WI38 (cell line): ENCODE data around the gene HEXA.

Source experiments
- H3K4me3 ChIP-seq: 2 replicates; pipeline ENCODE4 v1.5.1; 2011; ENCODE audit warnings: low read depth, mild to moderate bottlenecking, control low read depth, low read length
- TF ChIP-seq, protein P1 (sequence below): IDR thresholded peaks from 2 replicates; pipeline ENCODE4 v1.5.1; 2012; ENCODE audit warnings: low read depth, mild to moderate bottlenecking, control low read depth, low read length

HEXA gene

DNA sequence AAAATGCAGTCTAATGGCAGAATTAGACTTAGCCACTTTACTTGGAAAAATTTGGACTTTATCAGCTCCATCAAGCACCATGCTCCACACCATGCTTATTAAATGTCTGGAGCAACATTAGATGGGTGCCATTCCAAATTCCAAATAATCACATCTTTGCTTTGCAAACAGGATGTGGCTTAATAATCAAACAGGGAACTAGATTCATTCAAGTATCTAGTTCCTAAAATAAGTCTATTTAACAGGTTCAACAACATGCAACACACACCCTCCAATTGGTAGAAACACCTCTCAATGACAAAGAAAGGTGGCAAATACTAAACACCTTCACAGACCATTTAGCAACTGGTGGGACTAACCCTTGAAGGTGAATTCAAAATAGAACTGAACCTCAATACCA lies 3.5 kb downstream of the HEXA start:
- H3K4me3 ChIP-seq: no peak overlapping the region
- TF ChIP-seq, protein P1, sequence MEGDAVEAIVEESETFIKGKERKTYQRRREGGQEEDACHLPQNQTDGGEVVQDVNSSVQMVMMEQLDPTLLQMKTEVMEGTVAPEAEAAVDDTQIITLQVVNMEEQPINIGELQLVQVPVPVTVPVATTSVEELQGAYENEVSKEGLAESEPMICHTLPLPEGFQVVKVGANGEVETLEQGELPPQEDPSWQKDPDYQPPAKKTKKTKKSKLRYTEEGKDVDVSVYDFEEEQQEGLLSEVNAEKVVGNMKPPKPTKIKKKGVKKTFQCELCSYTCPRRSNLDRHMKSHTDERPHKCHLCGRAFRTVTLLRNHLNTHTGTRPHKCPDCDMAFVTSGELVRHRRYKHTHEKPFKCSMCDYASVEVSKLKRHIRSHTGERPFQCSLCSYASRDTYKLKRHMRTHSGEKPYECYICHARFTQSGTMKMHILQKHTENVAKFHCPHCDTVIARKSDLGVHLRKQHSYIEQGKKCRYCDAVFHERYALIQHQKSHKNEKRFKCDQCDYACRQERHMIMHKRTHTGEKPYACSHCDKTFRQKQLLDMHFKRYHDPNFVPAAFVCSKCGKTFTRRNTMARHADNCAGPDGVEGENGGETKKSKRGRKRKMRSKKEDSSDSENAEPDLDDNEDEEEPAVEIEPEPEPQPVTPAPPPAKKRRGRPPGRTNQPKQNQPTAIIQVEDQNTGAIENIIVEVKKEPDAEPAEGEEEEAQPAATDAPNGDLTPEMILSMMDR: no peak

DNA sequence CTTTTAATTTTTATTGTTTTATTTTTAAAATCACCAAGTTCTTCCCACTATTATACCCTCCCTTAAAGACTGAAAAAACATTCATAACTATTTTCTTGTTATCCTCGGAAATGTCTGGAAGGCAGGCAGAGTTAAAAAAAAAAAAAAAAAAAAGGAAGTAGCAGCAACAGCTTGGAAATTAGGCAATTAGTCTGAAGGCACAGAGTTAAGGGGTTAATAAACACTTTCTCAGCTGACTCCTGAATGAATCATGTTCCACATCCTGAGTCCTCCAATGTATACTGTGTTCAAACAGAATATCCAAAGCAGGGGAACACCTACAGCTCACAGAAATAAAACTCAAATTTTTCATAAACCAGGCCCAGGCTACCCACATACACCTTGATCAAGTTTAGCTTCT lies 5.8 kb downstream of the HEXA start:
- H3K4me3 ChIP-seq: no peak overlapping the region
- TF ChIP-seq, protein P1: no peak

DNA sequence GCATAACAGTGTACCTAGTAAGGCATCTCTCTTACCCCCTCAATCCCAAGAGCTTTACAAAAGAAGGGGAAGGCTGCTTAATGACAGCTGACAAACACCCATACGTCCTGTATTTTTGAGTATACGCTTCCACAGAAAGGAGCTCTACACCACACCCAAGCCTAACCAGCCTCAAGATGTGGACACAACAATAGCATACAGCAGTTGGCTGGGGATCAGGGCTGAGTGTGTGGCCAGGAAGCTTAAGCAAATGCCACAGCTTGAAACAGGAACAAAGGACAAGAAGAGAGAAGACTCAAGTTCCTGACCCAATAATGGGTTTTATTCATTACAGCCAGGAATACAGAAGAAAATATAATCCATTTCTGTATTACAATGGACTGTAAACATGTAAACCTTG lies 6.9 kb downstream of the HEXA start:
- H3K4me3 ChIP-seq: no peak overlapping the region
- TF ChIP-seq, protein P1: no peak

DNA sequence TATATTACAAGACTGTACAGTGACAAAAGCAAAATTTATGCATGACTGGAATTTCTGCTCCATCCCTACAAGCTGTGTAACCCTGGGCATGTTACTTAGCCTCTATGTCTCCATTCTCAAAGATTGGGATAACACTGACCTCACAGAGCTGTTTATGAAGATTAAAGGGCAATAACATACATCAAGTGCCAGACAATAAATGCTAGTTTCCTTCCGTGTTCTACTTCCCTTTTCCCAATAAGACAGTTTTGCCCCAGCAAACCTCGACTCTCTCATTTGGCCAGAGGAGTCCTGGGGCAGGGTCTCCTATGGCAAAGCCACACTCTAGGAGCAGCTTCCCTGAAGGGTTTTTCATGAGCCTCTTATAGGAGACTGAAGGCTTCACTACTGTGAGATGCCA lies 7.5 kb downstream of the HEXA start:
- TF ChIP-seq, protein P1: no peak
- H3K4me3 ChIP-seq: no peak overlapping the region

DNA sequence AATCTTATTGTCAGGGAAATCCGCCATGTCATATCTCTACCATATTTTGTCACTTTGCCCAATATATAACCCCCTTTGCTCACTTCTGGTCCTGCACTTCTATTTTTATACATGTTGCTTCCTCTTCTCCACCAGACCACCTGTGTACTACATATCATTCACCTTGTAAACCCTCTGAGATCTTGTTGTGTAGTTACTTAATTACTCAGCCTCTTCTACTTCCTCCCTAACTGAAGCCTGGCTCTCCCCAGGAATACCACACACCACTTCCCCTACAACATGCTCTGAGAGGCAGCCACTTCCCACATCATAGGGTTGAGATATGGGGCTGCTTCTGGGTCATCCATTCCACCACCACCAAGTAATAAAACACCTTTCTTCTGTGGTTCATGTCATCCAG lies 10.0 kb downstream of the HEXA start:
- no peak overlapping the region for H3K4me3 ChIP-seq
- TF ChIP-seq, protein P1: no peak

DNA sequence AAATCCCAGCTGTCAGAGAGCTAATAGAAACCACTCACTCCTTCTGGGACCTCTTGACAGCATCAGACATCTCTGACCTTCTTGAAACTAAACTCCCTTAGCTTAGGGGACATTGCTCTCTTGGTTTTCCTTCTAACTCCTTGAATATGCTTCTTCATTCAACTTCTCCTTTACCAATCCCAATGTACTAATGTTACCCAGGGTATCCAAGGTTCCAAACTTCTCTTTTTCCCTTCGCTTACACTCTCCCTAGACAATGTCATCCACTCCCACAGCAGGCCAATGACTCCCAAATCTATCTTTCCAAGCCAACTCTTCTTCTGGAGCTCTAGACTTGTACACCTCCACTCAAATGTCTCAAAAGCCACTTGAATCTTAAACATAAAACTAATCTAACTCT lies 14.6 kb downstream of the HEXA start:
- H3K4me3 ChIP-seq: no peak overlapping the region
- TF ChIP-seq, protein P1: no peak

DNA sequence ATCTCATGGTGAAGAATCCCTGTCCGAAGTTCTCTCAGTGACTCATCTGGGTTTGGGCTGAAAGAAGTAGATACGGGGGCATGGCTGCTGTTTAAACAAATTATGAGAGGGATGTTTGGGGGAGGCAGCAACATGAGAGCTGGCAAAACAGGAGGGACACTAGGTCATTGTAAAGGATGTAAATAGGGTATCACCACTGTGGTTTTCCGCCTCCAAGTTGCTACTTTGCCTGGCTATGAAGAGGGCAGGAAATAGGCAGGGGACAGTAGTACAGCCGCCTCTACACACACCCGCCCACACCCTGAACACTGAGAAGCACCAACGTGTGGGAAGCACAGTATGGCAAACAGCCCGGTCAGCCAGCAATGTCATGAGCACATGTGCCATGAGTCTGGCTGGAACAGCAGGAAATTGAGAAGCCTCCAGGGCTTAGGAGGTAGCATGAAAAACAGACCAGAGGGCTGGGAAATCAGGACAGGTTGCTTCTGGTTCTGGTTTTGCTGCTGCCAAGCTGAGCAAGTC lies 17.1 kb downstream of the HEXA start:
- H3K4me3 ChIP-seq: no peak overlapping the region

More for the DNA sequence above, 17.1 kb downstream of the HEXA start:
- TF ChIP-seq, protein P1: no peak
